H1 (cell line): Measurements from ENCODE around the gene ABHD12B. TPM values are rescaled to one million over a fixed set of nuclear protein-coding genes. Genes with fewer than 3 reads are reported as not detected.

Source experiments
- BCL11A ChIP-seq, 2 experiments: IDR thresholded peaks; one replicate each; pipeline ENCODE4 v1.6.1; 2011; ENCODE audit warnings: low read depth in 2 of 2, low read length in 2 of 2, mild to moderate bottlenecking in 2 of 2
- EGR1 ChIP-seq: IDR thresholded peaks from 2 replicates; pipeline ENCODE4 v1.6.1; 2011; ENCODE audit warnings: low read depth, low read length, borderline replicate concordance
- KDM5A ChIP-seq: fragments of 200-600 bp; IDR thresholded peaks from 2 replicates; pipeline ENCODE4 v1.7.1; 2012; ENCODE audit warnings: mild to moderate bottlenecking, low read length, inconsistent platforms, mixed read lengths
- POU5F1 ChIP-seq: IDR thresholded peaks from 2 replicates; pipeline ENCODE4 v1.6.1; 2011; ENCODE audit warnings: low read depth, mild to moderate bottlenecking, low read length, moderate library complexity
- SIN3A ChIP-seq, 2 experiments: IDR thresholded peaks in 1 of 2; conservative IDR thresholded peaks in 1 of 2; 2 replicates each; pipeline ENCODE4 v1.6.1; 2011 to 2012; ENCODE audit warnings: low read length in 2 of 2, improper control_type of control experiment in 1 of 2, low read depth in 1 of 2, mild to moderate bottlenecking in 1 of 2
- TCF12 ChIP-seq: IDR thresholded peaks from 2 replicates; pipeline ENCODE4 v1.6.1; 2011; ENCODE audit warnings: low read depth, mild to moderate bottlenecking, low read length
- USF2 ChIP-seq: IDR thresholded peaks from 2 replicates; pipeline ENCODE4 v1.6.1; 2011; ENCODE audit warnings: low read length, improper control_type of control experiment
- polyA plus RNA-seq, 7 experiments: library from polyadenylated mRNA; depleted of rRNA in 3 of 7; stranded (reverse) in 5 of 7; unstranded in 2 of 7; fragments of >200 nt in 5 of 7; fragments of 200-250 nt in 2 of 7; gene quantifications; 1 replicate in 5 of 7; 2 replicates in 1 of 7; 4 replicates in 1 of 7; pipeline versions ENCODE4 v1.2.1 to v1.2.3, GENCODE V29; 2011 to 2013; ENCODE audit warnings: missing spikeins in 2 of 7, mixed read lengths in 2 of 7
- total RNA-seq: library from RNA; stranded (reverse); fragmentation: NEBNext Ultra II Directional; extraction: Animal tissue kit (Norgen Biotek cat#: 25700); gene quantifications from 2 replicates; pipeline ENCODE4 v1.2.1, GENCODE V29; 2021

Gene ABHD12B
- total and polyA plus RNA-seq, 2 of the 8 experiments (the other 6 are each of a cell fraction or from before 2014, with no cell fraction given) = 4.0 to 102 TPM

GRCh38 chr14:50871228-50871627 is 625 bp upstream of the ABHD12B start (continued):
- TF ChIP-seq USF2 (no peak), POU5F1 (no peak), BCL11A (IDR thresholded peaks at IDR 0.05; ENCODE audit: low read depth in 2 of 2, low read length in 2 of 2) (no peak), TCF12 (no peak), SIN3A (conservative IDR thresholded peaks at IDR 0.05 in 1 of 2, IDR thresholded peaks at IDR 0.05 in 1 of 2; ENCODE audit: low read depth in 1 of 2, low read length in 2 of 2) (no peak), KDM5A (no peak), EGR1 (no peak)
